ENCODE data around the gene CPSF7.

DNA sequence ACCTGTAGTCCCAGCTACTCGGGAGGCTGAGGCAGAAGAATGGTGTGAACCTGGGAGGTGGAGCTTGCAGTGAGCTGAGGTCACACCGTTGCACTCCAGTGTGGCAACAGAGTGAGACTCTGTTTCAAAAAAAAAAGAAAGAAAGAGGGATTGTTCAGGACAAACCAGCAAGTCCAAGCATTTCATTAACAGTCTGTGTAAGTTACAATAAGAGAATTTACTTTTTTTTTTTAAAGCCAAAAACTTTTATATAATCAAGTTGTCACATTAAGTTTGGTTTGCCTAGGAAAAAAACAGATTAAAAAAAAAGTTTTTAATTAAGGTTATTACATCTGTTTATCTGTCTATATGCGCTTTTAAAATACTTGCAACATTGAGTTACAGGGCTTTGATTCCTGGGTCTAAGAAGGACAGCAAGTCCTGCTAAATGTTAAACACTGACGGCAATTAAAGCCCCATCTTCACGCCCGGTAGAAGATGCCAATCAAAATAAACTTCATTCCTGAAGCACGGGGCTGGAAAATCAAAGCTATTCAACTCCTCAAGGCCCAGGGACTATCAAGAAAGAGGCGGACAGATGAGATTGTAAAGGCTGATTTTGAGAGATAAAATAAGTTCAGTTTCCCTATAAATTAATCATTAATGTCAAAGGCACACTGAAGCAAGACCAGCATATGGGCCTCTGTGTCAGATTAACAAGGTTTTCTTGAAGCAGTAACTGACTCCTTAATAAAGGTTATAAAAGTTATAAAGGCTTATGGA is 56.9 kb downstream of the CPSF7 start:
- TF ChIP-seq, protein P1, sequence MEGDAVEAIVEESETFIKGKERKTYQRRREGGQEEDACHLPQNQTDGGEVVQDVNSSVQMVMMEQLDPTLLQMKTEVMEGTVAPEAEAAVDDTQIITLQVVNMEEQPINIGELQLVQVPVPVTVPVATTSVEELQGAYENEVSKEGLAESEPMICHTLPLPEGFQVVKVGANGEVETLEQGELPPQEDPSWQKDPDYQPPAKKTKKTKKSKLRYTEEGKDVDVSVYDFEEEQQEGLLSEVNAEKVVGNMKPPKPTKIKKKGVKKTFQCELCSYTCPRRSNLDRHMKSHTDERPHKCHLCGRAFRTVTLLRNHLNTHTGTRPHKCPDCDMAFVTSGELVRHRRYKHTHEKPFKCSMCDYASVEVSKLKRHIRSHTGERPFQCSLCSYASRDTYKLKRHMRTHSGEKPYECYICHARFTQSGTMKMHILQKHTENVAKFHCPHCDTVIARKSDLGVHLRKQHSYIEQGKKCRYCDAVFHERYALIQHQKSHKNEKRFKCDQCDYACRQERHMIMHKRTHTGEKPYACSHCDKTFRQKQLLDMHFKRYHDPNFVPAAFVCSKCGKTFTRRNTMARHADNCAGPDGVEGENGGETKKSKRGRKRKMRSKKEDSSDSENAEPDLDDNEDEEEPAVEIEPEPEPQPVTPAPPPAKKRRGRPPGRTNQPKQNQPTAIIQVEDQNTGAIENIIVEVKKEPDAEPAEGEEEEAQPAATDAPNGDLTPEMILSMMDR (IDR thresholded peaks at IDR 0.05), result no peak
- no peak for TF ChIP-seq POLR2A (IDR thresholded peaks at IDR 0.05)

Data from thyroid gland (tissue), 4 donors.